Measurements from ENCODE around the gene USP5.
"Not testable (repeated sequence)": the region's sequence is repeated elsewhere in the genome, so short reads cannot be mapped to it uniquely, and the experiment has no call there.

Gene USP5

DNA sequence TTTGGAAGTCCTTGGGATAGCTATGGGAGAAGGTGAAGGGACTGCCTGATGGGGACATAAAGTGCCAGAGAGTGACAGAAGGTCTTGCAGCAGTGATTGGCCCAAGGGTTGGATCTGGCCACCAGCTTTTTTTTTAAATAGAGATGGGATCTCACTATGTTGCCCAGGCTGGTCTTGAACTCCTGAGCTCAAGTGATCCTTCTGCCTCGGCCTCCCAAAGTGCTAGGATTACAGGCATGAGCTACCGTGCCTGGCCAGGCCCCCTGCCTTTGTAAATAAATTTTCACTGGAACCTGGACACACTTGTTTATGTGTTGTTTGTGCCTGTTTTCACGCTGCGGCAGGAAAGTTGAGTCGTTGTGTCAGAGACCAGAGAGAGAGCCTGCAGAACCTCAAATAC, 13.4 kb downstream of the USP5 start:
- not testable (repeated sequence) for DNase-seq (ENCODE audit: low read depth, low spot score)

DNA sequence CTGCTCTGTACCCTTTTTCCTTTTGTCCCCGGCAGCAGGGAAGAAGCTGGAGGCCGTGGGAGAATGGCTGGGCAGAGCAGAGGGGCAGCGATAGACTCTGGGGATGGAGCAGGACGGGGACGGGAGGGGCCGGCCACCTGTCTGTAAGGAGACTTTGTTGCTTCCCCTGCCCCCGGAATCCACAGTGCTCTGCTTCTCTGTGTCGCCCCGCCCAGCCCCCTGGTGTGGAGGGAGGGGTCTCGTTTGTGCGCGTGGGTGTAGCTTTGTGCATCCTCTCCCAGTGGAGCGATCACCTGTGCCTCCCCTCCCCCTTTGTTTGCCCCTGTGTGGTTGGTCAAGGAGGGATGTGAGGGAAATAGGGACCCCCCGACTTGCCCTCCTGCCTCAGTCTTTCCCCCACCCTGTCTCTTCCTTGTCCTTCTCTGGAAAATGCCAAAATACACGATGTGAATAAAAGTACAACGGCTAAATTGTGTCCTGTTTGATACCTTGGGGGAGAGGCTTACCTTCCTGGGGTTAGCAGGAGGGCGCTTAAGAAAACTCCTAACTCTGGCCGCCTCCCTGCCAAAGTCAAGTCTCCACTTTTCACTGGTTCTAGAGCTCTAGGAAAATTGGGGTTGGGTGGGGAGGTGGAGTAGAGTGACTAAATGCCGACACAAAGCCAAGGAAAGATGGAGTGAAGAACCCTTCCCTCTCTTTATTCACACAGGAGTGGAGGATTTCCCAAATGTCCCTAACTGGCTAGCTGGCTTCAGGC, 14.4 kb downstream of the USP5 start:
- DNase-seq (ENCODE audit: low read depth, low spot score) = no peak

DNA sequence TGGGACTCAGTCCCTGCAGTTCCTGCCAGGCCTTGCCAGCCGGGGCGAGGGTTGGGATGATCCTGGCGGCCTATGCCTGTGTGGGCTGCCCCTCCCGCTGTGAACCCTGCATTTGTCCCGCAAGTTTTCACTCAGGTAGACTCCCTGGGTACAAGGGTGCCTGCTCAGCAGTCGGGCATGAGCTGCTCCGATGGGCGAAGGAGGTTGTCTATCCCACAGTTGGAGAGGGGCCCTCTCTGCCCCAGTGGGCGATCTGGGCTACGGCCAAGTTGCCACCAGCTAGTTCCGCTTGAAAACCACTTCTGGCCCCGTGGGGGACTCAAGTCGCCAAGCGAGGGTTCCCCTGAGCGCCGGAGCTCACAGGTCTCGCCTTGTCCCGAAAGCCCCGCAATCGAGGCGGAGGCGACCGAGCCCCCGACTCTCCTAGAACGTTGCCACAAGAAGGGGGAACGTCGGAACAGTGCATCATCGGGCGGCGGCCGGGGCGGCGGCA, 15.0 kb downstream of the USP5 start:
- DNase-seq (ENCODE audit: low read depth, low spot score) = no peak

DNA sequence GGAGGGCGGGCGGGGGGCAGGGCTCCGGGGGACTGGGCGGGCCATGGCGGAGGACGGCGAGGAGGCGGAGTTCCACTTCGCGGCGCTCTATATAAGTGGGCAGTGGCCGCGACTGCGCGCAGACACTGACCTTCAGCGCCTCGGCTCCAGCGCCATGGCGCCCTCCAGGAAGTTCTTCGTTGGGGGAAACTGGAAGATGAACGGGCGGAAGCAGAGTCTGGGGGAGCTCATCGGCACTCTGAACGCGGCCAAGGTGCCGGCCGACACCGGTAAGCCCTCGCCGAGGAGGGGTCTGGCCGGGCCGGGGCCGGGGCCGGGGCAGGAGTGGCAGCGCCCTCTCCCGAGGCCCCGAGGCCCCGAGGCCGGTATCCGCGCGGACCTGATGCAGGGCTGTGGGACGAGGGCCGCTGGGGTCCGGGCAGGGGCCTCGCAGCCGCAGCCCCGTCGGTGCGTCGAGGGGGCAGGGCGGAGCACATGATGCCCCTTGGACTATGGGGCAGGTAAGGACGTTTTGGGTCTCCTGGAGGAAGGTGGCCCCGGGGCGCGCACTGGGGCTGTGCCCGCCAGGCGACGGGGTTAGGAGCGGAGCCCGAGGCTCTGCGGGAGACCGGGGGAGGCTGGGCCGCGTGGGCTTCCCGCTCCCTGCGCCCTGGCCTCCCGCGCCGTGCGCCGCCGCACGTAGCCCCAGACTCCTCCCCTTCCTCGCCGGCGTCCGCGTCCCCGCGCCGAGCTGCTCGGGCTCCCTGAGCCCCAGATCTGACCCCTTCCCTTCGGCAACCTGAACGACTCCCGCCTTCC, 15.7 kb downstream of the USP5 start, which contains the start of gene TPI1:
TSS of gene TPI1 (plus strand) at position 119 of the 798 bp plus-strand sequence. CDS start at position 155, 36 bp downstream.
- peak; percentile 55 for DNase-seq (ENCODE audit: low read depth, low spot score)

DNA sequence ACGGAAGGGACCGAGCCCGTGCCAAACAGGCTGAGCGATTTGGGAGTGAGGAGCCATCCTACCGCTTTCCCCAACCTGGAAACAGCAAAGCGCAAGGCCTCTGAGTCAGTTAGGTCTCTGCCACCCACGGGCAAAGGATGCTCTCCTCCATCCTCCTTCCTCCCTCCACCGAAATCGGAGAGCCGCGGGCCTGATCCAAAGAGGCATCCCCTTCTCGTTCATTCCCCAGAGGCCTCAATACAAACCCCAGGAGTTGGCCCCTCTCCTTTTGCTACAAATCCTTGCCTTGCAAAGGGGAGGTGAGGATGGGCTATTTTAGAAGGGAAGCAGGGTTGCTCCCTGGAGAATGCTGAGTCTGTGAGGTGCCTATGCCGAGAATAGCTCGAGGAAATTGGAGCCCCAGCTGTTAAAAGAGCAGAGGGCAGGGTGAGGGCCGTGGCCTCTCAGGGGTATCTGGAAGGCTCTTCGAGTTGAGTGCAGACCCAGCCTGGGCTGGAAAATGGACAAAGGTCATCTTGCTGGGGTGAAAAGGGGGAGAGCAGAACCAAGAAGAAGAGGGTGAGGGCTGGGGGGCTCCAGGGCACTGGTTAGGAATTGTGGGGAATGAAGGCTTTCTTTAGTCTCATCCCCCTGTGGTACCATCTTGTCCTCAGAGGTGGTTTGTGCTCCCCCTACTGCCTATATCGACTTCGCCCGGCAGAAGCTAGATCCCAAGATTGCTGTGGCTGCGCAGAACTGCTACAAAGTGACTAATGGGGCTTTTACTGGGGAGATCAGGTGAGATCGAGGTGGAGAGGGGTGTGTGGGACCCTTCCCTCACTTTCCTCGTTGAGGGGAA, 16.5 kb downstream of the USP5 start:
- no peak for DNase-seq (ENCODE audit: low read depth, low spot score)

DNA sequence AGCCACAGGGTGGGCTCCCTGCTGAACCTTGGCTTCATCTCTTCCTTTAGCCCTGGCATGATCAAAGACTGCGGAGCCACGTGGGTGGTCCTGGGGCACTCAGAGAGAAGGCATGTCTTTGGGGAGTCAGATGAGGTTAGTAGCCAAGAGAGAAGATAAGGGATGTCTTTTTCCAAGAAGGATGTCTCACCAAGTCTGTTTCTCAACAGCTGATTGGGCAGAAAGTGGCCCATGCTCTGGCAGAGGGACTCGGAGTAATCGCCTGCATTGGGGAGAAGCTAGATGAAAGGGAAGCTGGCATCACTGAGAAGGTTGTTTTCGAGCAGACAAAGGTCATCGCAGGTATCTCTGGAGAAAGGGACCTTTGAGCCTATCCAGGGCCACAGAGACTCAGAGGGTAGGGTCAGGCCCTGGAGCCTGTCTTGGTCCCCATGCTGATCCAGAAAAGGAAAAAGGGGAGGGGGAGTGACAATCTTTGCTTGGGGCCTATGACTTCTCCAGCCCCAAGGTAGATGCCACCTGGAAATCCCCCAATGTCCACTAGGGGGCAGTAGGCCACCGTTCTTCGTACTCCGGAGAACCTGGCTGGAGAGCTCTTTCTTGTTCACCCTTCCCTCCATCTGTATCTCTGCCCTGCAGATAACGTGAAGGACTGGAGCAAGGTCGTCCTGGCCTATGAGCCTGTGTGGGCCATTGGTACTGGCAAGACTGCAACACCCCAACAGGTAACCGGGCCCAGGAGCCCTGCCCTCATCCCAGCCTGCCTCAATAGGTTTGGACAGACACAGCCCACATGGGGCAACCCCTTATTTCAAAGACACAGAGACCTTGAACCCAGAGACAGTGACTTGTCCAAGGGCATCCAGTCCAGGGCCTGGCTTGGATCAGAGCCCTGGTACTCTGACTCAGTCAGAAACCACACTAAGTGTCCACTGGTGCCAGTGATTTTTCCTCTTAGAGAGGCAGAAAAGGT, 17.4 kb downstream of the USP5 start:
- DNase-seq (ENCODE audit: low read depth, low spot score) = peak; percentile 75

DNA sequence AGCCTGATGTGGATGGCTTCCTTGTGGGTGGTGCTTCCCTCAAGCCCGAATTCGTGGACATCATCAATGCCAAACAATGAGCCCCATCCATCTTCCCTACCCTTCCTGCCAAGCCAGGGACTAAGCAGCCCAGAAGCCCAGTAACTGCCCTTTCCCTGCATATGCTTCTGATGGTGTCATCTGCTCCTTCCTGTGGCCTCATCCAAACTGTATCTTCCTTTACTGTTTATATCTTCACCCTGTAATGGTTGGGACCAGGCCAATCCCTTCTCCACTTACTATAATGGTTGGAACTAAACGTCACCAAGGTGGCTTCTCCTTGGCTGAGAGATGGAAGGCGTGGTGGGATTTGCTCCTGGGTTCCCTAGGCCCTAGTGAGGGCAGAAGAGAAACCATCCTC, 18.4 kb downstream of the USP5 start:
- DNase-seq (ENCODE audit: low read depth, low spot score) = not testable (repeated sequence)

DNA sequence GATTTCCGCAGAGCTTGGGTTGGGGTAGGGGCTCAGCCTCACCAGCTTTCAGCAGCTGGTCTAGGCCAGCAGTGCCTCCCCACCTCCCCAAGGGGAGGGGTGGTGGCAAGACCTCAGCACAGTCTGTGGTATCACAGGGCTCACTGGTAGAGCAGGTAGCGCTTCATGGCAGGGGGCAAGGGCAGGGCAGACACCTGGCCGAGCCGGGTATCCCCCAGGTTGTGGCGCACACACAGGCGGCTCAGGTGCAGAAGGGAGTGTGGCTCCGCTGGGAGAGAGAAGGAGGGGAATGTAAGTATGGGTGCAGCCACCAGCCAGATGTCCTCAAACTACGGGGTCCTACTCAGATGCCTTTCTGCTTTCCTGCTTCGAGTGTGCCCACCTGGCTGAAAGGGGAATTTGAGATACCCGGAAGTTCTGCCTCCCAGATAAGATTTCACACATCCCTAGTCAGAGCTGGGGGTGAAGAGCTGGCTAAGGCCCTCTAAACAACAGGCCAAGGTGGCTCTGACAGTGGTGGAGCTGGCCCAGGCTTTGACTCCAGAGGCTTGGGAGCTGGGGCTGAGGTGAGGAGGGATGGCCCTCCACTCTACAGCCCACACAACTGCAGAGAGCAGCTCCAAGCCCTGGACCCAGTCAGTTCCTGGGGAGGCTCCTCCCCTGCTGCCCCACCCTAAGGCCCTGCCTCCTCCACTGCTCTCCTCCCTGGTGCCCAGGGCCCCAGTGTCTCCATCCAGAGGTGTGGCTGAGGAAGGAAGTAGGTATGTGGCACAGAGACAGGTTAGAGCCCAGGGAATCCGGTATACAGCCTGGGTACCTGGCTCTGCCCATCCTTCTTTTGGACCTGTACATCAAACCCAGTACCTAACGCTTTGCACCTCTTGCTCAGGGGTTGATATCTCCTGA, 19.4 kb downstream of the USP5 start:
- DNase-seq (ENCODE audit: low read depth, low spot score) = no peak

DNA sequence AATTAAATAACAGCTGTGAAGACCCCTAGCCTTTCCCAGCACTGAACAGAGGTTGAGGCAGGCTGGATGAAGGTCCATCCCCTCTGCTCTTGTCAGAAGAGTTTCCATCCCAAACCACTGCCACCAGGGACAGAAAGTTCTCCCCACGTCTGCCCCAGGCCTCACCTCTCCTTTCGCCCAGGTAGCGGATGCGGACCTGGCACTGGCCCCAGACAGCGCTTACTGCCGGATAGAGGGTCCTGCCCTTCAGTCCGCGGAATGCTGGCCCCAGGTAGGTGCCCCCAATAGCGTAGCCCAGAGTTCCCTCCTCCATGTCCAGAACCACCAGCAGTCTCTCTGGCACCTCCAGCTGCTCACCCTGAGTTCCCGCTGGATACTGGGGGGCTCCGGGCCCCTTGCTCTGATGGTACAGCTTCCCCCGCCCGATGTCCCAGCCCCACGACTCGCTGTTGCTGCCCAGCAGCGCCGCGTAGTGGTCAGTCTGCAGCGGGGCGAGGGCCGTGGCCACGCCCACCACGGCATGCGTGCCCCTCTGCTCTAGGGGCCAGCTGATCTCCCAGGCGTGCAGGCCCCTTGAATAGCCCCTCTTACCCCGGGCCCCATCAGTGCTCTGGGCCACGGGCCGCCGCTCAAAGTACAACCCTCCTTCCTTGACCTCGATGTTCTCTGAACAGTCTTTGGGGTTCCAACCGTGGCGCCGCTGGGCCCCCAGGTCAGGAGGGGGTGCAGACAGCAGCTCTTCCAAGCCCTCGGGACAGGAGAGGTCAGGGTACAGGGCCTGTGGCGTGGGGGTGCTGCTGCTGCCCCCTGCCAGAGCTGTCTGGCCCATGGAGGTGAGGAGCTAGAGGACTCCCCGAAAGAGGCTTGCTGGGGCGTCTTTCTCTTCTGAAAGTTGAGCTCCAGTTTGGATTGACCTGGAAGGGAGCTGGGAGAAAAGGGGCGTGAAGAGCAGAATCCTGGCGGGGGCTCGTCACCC, 20.4 kb downstream of the USP5 start:
- peak; percentile 68 for DNase-seq (ENCODE audit: low read depth, low spot score)

DNA sequence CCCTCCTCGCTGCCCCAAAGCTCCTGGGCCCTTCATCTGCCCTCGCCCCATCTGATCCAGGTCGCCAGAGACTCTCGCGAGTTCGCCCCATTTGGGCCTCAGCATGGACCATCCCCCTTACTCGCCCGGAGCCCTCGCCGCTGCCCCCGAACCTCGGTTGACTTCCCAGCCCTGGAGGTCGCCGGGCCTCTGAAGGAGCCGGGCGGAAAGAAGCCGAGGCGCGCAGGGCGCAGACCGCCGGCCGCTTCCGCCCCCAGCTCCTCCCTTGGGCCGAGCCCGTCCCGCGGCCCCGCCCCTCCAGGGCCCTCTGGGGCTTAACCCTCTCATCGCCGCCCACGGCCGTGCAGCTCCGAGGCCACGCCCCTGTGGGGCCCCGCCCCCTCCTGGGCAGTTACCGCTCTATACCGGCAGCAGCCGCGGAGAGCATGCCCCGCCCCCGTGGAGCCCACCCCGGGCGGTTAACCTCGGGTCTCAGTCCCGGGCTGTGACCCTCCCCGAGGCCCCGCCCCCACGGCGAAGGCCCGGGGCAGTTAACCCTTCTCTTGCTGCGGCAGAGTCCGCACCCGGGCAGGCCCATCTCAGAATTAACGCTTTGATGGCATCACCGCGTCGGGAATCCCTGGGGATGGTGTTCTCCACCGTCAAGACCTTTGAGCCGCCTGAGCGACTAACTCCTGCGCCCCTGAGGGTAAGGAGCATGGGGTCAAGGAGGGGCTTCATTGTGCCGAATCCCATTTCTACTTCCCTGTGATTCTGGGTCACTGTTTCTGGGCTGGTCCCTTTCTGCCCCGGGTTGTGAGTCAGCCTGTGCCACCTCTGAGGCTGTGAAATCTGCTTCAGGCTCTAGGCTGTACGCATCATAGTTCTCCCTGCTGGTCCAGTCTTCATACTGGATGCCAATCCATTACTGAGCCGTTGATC, 21.4 kb downstream of the USP5 start, which contains the start of gene SPSB2:
TSS of gene SPSB2 (minus strand) at position 210 of the 921 bp plus-strand sequence. CDS start 402 bp downstream, outside the sequence.
- DNase-seq (ENCODE audit: low read depth, low spot score) = peak; percentile 99

DNA sequence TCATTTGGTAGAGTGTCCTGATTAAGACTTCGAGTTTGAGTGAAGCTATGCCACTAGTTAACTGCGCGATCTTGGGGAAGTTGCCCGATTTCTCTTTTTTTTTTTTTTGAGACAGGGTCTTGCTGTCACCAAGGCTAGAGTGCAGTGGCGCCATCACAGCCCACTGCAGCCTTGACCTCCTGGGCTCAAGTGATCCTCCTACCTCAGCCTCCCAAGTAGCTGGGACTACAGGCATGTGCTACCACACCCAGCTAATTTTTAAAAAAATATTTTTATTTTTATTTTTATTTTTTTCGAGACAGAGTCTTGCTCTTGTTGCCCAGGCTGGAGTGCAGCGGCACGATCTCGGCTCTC, 22.0 kb downstream of the USP5 start:
- not testable (repeated sequence) for DNase-seq (ENCODE audit: low read depth, low spot score)

DNA sequence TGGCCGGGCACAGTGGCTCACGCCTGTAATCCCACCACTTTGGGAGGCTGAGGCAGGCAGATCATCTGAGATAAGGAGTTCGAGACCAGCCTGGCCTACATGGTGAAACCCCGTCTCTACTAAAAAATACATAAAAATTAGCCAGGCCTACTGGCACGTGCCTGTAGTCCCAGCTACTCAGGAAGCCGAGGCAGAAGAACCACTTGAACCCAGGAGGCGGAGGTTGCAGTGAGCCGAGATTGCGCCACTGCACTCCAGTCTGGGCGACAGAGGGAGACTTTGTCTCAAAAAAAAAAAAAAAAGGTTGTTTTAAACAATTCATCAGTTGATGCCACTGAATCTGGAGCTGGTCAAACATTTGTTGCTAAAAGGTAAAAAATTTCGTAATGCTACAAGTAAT, 27.9 kb downstream of the USP5 start:
- not testable (repeated sequence) for DNase-seq (ENCODE audit: low read depth, low spot score)

DNA sequence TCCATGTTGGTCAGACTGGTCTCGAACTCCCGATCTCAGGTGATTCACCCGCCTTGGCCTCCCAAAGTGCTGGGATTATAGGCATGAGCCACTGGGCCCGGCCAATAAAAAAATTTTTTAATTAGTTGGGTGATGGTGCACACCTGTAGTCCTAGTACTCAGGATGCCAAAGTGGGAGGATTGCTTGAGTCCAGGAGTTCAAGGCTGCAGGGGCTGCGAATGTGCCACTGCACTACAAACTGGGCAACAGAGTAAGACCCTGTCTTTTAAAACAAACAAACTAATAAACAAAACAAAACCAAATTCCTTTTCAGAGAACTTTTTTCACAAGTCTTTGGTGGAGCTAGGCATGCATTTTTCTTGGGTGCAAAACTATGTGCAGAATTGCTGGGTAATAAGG, 31.3 kb downstream of the USP5 start:
- no peak for DNase-seq (ENCODE audit: low read depth, low spot score)

DNA sequence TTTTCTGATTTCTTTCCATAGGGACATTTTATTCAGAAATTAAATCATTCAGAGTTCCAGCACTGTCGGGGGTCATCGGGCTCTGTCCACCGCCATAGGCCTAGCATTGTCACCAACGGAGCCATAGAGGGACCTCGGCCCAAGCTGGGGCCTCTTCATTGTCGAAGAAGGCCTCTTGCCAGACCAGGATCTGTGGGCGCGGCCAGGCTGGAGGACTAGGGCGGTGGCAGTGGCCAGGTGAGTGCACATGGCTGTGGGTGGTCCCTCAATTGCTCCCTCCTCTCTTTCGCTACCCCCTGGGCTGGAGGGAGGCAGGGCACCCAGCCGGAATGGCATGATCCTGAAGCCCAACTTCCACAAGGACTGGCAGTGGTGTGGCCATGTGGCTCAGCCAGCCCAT, 31.7 kb downstream of the USP5 start:
- no peak for DNase-seq (ENCODE audit: low read depth, low spot score)

DNA sequence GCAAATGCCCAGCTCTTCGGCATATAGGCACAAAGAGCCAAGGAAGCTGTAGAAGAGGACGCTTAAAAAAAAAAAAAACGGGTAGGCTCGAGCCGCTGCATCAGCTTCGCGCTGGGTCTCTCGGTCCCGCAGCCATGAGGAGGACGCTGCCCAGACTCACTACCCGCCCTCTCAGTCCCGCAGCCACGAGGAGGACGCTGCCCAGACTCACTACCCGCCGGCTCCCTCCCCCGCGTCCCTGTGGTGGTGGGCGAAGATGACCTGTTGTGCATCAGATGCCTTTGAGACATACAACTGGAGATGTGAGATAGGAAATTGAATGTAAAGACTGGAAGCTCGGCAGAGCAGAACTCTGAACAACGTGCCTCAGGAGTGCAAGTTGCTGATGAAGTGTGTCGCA, 32.6 kb downstream of the USP5 start:
- no peak for DNase-seq (ENCODE audit: low read depth, low spot score)

DNA sequence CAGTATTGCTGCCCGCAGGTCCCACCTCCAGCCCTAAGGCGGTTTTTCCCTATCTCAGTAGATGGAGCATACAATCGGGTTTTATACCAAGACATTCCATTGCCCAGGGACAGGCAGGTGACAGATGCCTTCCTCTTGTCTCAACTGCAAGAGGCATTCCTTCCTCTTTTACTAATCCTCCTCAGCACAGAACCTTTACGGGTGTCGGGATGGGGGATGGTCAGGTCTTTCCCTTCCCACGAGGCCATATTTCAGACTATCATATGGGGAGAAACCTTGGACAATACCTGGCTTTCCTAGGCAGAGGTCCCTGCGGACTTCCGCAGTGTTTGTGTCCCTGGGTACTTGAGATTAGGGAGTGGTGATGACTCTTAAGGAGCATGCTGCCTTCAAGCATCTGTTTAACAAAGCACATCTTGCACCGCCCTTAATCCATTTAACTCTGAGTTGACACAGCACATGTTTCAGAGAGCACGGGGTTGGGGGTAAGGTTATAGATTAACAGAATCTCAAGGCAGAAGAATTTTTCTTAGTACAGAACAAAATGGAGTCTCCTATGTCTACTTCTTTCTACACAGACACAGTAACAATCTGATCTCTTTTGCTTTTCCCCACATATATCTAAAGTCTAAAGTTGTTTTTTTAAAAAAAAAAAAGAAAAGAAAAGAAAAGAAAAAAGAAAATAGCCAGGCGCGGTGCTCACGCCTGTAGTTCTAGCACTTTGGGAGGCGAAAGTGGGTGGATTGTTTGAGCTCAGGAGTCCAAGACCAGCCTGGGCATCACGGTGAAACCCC, 34.5 kb downstream of the USP5 start:
- DNase-seq (ENCODE audit: low read depth, low spot score) = not testable (repeated sequence)
